HEK293 (cell line): ENCODE results near the gene TOM1L2.
A peak's percentile ranks its signal among the peaks of the same experiment; 100 is the strongest.

ENCODE experiments used
- KLF10 ChIP-seq: fragments of 450-650 bp; IDR thresholded peaks from 2 replicates; pipeline ENCODE4 v1.5.1; 2018; ENCODE audit warnings: missing biosample characterization, mild to moderate bottlenecking, missing genetic modification characterization
- PATZ1 ChIP-seq: fragments of 450-650 bp; formaldehyde crosslinking; IDR thresholded peaks from 2 replicates; pipeline ENCODE4 v1.5.1; 2016; ENCODE audit warnings: missing biosample characterization, missing genetic modification characterization
- PRDM1 ChIP-seq: fragments of 450-650 bp; formaldehyde crosslinking; IDR thresholded peaks from 2 replicates; pipeline ENCODE4; 2016; ENCODE audit warnings: missing biosample characterization, missing genetic modification characterization
- PRDM10 ChIP-seq: fragments of 450-650 bp; formaldehyde crosslinking; IDR thresholded peaks from 2 replicates; pipeline ENCODE4 v1.5.1; 2016; ENCODE audit warnings: missing biosample characterization, missing genetic modification characterization
- PRDM6 ChIP-seq: fragments of 450-650 bp; formaldehyde crosslinking; IDR thresholded peaks from 2 replicates; pipeline ENCODE4 v1.5.1; 2017; ENCODE audit warnings: missing biosample characterization, missing genetic modification characterization
- RBAK ChIP-seq: fragments of 450-650 bp; formaldehyde crosslinking; IDR thresholded peaks from 2 replicates; pipeline ENCODE4 v1.5.1; 2016; ENCODE audit warnings: missing biosample characterization, missing genetic modification characterization
- REST ChIP-seq: fragments of 450-650 bp; formaldehyde crosslinking; IDR thresholded peaks from 2 replicates; pipeline ENCODE4 v1.5.1; 2016; ENCODE audit warnings: missing biosample characterization, missing genetic modification characterization
- SCRT2 ChIP-seq: fragments of 450-650 bp; formaldehyde crosslinking; IDR thresholded peaks from 2 replicates; pipeline ENCODE4 v1.5.1; 2016; ENCODE audit warnings: missing biosample characterization, missing genetic modification characterization
- SETDB1 ChIP-seq: IDR thresholded peaks from one replicate; pipeline ENCODE4 v1.6.1; 2017; ENCODE audit warnings: mild to moderate bottlenecking, low read length, moderate library complexity, mixed read lengths; ENCODE audit not compliant: insufficient read length
- SP7 ChIP-seq: fragments of 450-650 bp; formaldehyde crosslinking; IDR thresholded peaks from 2 replicates; pipeline ENCODE4 v1.5.1; 2016; ENCODE audit warnings: missing biosample characterization, missing genetic modification characterization
- WT1 ChIP-seq: fragments of 450-650 bp; formaldehyde crosslinking; IDR thresholded peaks from 2 replicates; pipeline ENCODE4 v1.5.1; 2016; ENCODE audit warnings: missing biosample characterization, missing genetic modification characterization
- ZBTB1 ChIP-seq: fragments of 450-650 bp; formaldehyde crosslinking; IDR thresholded peaks from 2 replicates; pipeline ENCODE4 v1.5.1; 2016; ENCODE audit warnings: missing biosample characterization, missing genetic modification characterization
- ZNF140 ChIP-seq: fragments of 450-650 bp; formaldehyde crosslinking; IDR thresholded peaks from 2 replicates; pipeline ENCODE4 v1.5.1; 2016; ENCODE audit warnings: missing biosample characterization, missing genetic modification characterization
- ZNF19 ChIP-seq: fragments of 450-650 bp; formaldehyde crosslinking; IDR thresholded peaks from 2 replicates; pipeline ENCODE4; 2016; ENCODE audit warnings: missing biosample characterization, missing genetic modification characterization, low read depth
- ZNF26 ChIP-seq: fragments of 450-650 bp; formaldehyde crosslinking; IDR thresholded peaks from 2 replicates; pipeline ENCODE4 v1.5.1; 2016; ENCODE audit warnings: missing biosample characterization, missing genetic modification characterization
- ZNF510 ChIP-seq: fragments of 450-650 bp; formaldehyde crosslinking; IDR thresholded peaks from 2 replicates; pipeline ENCODE4 v1.5.1; 2018; ENCODE audit warnings: mild to moderate bottlenecking, missing genetic modification characterization, missing biosample characterization; ENCODE audit not compliant: insufficient replicate concordance
- ZNF518A ChIP-seq: fragments of 450-650 bp; formaldehyde crosslinking; conservative IDR thresholded peaks from 2 replicates; pipeline ENCODE4 v1.5.1; 2016; ENCODE audit warnings: low read depth, missing biosample characterization, missing genetic modification characterization
- ZNF585B ChIP-seq: fragments of 450-650 bp; formaldehyde crosslinking; IDR thresholded peaks from 2 replicates; pipeline ENCODE4 v1.5.1; 2016; ENCODE audit warnings: missing biosample characterization, missing genetic modification characterization
- ZNF629 ChIP-seq: fragments of 450-650 bp; formaldehyde crosslinking; IDR thresholded peaks from 2 replicates; pipeline ENCODE4 v1.5.1; 2017; ENCODE audit warnings: missing biosample characterization, missing genetic modification characterization
- ZNF747 ChIP-seq: fragments of 450-650 bp; formaldehyde crosslinking; IDR thresholded peaks from 2 replicates; pipeline ENCODE4 v1.5.1; 2016; ENCODE audit warnings: missing biosample characterization, missing genetic modification characterization

TOM1L2 gene

GRCh38 chr17:17935321-17936271, 36.6 kb downstream of the TOM1L2 start (continued):
- TF ChIP-seq ZNF26 (tag by site-specific recombination) (no peak), PRDM10 (tag by site-specific recombination) (no peak), ZNF629 (peak; percentile 68), ZNF518A (tag by site-specific recombination) (no peak), PRDM6 (tag by site-specific recombination) (peak; percentile 72), ZNF19 (no peak), ZNF510 (no peak), PRDM1 (tag by site-specific recombination) (peak; percentile 84), REST (peak; percentile 86), SCRT2 (tag by site-specific recombination) (peak; percentile 71; the same call in 1 of the 2 replicates), WT1 (tag by site-specific recombination) (no peak), KLF10 (tag by site-specific recombination) (no peak), ZBTB1 (no peak), SP7 (peak; percentile 67), ZNF585B (tag by site-specific recombination) (peak; percentile 21; the same call in 1 of the 2 replicates), RBAK (tag by site-specific recombination) (no peak), ZNF747 (tag by site-specific recombination) (no peak), SETDB1 (no peak), ZNF140 (tag by site-specific recombination) (no peak), PATZ1 (tag by site-specific recombination) (peak; percentile 44)
